Lower leg skin (tissue), 4 donors: ENCODE measurements around the gene TBC1D26. TPM values are rescaled to one million over a fixed set of nuclear protein-coding genes. Genes with fewer than 3 reads are reported as not detected.
A peak's percentile ranks its signal among the peaks of the same experiment; 100 is the strongest.

Experiments used
- DNase-seq, 2 donors: peaks; one replicate each; pipeline ENCODE4 v3.0.0-alpha.2; 2019; ENCODE audit warnings: low spot score in 2 of 2
- H3K4me3 ChIP-seq: fragments of 200-600 bp; sonication (generic); 2 replicates; pipeline ENCODE4 v1.5.1; 2017; ENCODE audit warnings: mild to moderate bottlenecking, low read depth; ENCODE audit not compliant: poor library complexity, severe bottlenecking
- CTCF ChIP-seq, 3 donors: fragments of 450-650 bp; IDR thresholded peaks; one replicate each; pipeline ENCODE4 v1.5.1; 2016; ENCODE audit warnings: antibody characterized with exemption in 3 of 3, mild to moderate bottlenecking in 3 of 3, moderate library complexity in 2 of 3
- POLR2A ChIP-seq, 2 donors: fragments of 450-650 bp; IDR thresholded peaks; one replicate each; pipeline ENCODE4 v1.6.1; 2016 to 2017; ENCODE audit warnings: antibody characterized with exemption in 2 of 2, mild to moderate bottlenecking in 1 of 2, moderate library complexity in 1 of 2
- WGBS, 2 donors: methylation state at CpG; one replicate each; pipeline ENCODE4 v1.1.5; 2018; 5-methylcytosine and 5-hydroxymethylcytosine counted together
- intact Hi-C: fragments of 100-400 bp; cut with DNase I; formaldehyde crosslinking; loops from one replicate; pipeline ENCODE4 v1.15.0; 2023; ENCODE audit warnings: low total_unique reads
- total RNA-seq, 4 donors: library from RNA; depleted of rRNA; stranded (reverse); fragments of >200 nt; gene quantifications; one replicate each; pipeline ENCODE4 v1.1.0, GENCODE V29; 2016

The TBC1D26 gene
- total RNA-seq, 4 donors from 2014 or later = 1.0 TPM; not detected in 3

GRCh38 chr17:15777297-15777696 lies 45.2 kb downstream of the TBC1D26 start:
- no peak for DNase-seq
- WGBS, 2 donors = 77 to 84% methylated on average over 1 of the region's 1 CpG
- intact Hi-C loops = no loop called here
- H3K4me3 ChIP-seq = no peak overlapping the region
- TF ChIP-seq CTCF (IDR thresholded peaks at IDR 0.05) (no peak), POLR2A (IDR thresholded peaks at IDR 0.05) (no peak)

DNA sequence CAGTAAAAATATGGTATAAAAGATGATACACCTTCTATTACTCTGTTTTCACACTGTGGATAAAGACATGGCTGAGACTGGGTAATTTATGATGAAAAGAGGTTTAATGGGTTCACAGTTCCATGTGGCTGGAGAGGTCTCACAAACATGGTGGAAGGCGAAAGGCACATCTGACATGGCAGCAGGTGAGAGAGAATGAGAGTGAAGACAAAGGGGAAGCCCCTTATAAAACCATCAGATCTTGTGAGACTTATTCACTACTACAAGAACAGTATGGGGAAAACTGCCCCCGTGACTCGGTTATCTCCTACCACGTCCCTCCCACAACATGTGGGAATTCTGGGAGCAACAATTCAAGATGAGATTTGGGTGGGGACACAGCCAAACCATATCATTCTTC lies 45.6 kb downstream of the TBC1D26 start:
- no peak for DNase-seq
- 91 to 95% methylated on average over 4 of the region's 4 CpGs for WGBS, 2 donors
- no peak for TF ChIP-seq CTCF (IDR thresholded peaks at IDR 0.05)
- no peak for TF ChIP-seq POLR2A (IDR thresholded peaks at IDR 0.05)
- no peak overlapping the region for H3K4me3 ChIP-seq
- intact Hi-C loops = no loop called here

GRCh38 chr17:15779119-15779518 lies 47.0 kb downstream of the TBC1D26 start:
- 82 to 87% methylated on average over 1 of the region's 1 CpG for WGBS, 2 donors
- TF ChIP-seq POLR2A (IDR thresholded peaks at IDR 0.05) = no peak
- no peak for TF ChIP-seq CTCF (IDR thresholded peaks at IDR 0.05)
- intact Hi-C loops = no loop called here
- H3K4me3 ChIP-seq = no peak overlapping the region
- DNase-seq = no peak

GRCh38 chr17:15780188-15780587 lies 48.1 kb downstream of the TBC1D26 start:
- no peak for TF ChIP-seq POLR2A (IDR thresholded peaks at IDR 0.05)
- TF ChIP-seq CTCF (IDR thresholded peaks at IDR 0.05) = no peak
- intact Hi-C loops = no loop called here
- DNase-seq = no peak
- H3K4me3 ChIP-seq = no peak overlapping the region

- DNase-seq = peak; percentile 28 to 89
- intact Hi-C loops = no loop called here
- 9 to 12% methylated on average over 27 to 32 of the region's 32 CpGs for WGBS, 2 donors
These were observed 50.8 kb downstream of the TBC1D26 start for GRCh38 chr17:15782866-15783265.

More at GRCh38 chr17:15782866-15783265, 50.8 kb downstream of the TBC1D26 start:
- no peak overlapping the region for H3K4me3 ChIP-seq
- no peak for TF ChIP-seq CTCF (IDR thresholded peaks at IDR 0.05)
- TF ChIP-seq POLR2A (IDR thresholded peaks at IDR 0.05) = no peak
